Endothelial cell of umbilical vein (primary cell): ENCODE data around the gene PRICKLE4.

Experiments used
- CTCF ChIP-seq, 2 donors: IDR thresholded peaks; 1 replicate in 1 of 2; 2 replicates in 1 of 2; pipeline ENCODE4 v1.5.1; 2011; ENCODE audit warnings: low read length in 2 of 2, mild to moderate bottlenecking in 2 of 2, moderate library complexity in 2 of 2, control low read depth in 1 of 2, inconsistent platforms in 1 of 2, low read depth in 1 of 2; ENCODE audit not compliant: insufficient read depth in 1 of 2; ENCODE audit errors: extremely low read depth in 1 of 2
- EZH2 ChIP-seq: IDR thresholded peaks from 2 replicates; pipeline ENCODE4 v1.6.1; 2012; ENCODE audit warnings: borderline replicate concordance, low read depth, mild to moderate bottlenecking, moderate library complexity, low read length, inconsistent platforms; ENCODE audit not compliant: severe bottlenecking

GRCh38 chr6:41821266-41821665, 40.7 kb downstream of the PRICKLE4 start:
- TF ChIP-seq EZH2 (no peak), CTCF (IDR thresholded peaks at IDR 0.05; ENCODE audit: extremely low read depth in 1 of 2, insufficient read depth in 1 of 2, low read depth in 1 of 2, low read length in 2 of 2) (no peak)
